Measurements from ENCODE around the gene MAP4K5. TPM values are rescaled to one million over a fixed set of nuclear protein-coding genes. Genes with fewer than 3 reads are reported as not detected.

The MAP4K5 gene
- total RNA-seq, 1 donor from 2014 or later, result 34.1 TPM

DNA sequence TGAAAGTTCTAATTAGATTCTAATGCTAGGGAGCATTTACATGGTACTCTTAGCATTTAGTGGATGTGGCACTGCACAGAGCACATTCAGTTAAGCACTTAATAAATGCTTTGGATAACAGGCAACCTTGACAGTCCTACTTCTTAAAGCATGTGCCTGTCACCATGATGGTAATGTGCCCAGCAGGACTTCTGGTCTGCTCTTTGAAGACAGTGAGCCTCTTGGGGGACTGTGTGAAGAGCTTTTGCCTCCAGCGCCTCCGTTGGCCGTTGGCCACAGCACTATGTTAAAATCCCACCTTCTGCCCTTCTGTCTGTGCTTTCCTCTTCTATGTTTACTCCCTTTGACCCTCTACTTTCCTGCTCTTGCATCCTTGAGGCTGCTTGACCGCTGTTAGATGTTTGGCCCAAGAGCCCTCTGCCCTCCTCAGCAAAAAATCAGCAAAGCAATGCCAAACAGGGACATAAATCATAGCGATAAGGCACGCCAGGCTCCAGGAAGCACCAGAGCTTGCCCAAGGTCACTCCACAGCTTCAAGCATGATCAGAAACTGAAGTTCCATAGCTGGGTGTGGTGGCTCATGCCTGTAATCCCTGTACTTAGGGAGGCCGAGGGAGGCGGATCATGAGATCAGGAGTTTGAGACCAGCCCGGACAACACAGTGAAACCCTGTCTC lies 144.0 kb downstream of the MAP4K5 start:
- H3K36me3 Mint-ChIP-seq (ENCODE audit: low read depth), result no peaks in the 10 kb centered on the region
- peaks cover 3% of the 10 kb centered on the region for H3K4me1 Mint-ChIP-seq
- H3K9me3 Mint-ChIP-seq, result no peaks in the 10 kb centered on the region
- no peaks in the 10 kb centered on the region for H3K27me3 Mint-ChIP-seq
- intact Hi-C loops (cut with micrococcal nuclease), result no loop called here
- H3K4me3 Mint-ChIP-seq, result no peak overlapping the region
- ChIA-PET CTCF (no interaction called here), POLR2A (no interaction called here)
- TF ChIP-seq, protein P1, sequence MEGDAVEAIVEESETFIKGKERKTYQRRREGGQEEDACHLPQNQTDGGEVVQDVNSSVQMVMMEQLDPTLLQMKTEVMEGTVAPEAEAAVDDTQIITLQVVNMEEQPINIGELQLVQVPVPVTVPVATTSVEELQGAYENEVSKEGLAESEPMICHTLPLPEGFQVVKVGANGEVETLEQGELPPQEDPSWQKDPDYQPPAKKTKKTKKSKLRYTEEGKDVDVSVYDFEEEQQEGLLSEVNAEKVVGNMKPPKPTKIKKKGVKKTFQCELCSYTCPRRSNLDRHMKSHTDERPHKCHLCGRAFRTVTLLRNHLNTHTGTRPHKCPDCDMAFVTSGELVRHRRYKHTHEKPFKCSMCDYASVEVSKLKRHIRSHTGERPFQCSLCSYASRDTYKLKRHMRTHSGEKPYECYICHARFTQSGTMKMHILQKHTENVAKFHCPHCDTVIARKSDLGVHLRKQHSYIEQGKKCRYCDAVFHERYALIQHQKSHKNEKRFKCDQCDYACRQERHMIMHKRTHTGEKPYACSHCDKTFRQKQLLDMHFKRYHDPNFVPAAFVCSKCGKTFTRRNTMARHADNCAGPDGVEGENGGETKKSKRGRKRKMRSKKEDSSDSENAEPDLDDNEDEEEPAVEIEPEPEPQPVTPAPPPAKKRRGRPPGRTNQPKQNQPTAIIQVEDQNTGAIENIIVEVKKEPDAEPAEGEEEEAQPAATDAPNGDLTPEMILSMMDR (IDR thresholded peaks at IDR 0.05), result no peak
- ATAC-seq (ENCODE audit: low read depth) (no peak), DNase-seq (no peak)
- H3K27ac Mint-ChIP-seq, result no peak overlapping the region

- Mint-ChIP-seq H3K36me3 (ENCODE audit: low read depth) (no peaks in the 10 kb centered on the region), H3K9me3 (no peaks in the 10 kb centered on the region), H3K4me3 (no peak overlapping the region), H3K27me3 (no peaks in the 10 kb centered on the region), H3K27ac (no peak overlapping the region), H3K4me1 (no peaks in the 10 kb centered on the region)
- no peak for DNase-seq
- ATAC-seq (ENCODE audit: low read depth), result no peak
- TF ChIP-seq, protein P1 (IDR thresholded peaks at IDR 0.05), result no peak
- CTCF ChIA-PET, result no interaction called here
- intact Hi-C loops (cut with micrococcal nuclease), result no loop called here
- POLR2A ChIA-PET, result interaction anchor here (0.7 kb wide), 1 partner anchor 9 kb away, joined by 5 read pairs; no protein-coding TSS in a partner anchor
Observed at GRCh38 chr14:50387548-50387947, 144.8 kb downstream of the MAP4K5 start.

GRCh38 chr14:50383618-50384225 lies 148.6 kb downstream of the MAP4K5 start:
- CTCF ChIA-PET, result no interaction called here

GRCh38 chr14:50381823-50382287 lies 150.5 kb downstream of the MAP4K5 start:
- no peak for DNase-seq
- H3K9me3 Mint-ChIP-seq, result no peaks in the 10 kb centered on the region
- ChIA-PET POLR2A (no interaction called here), CTCF (no interaction called here)
- intact Hi-C loops (cut with micrococcal nuclease), result no loop called here
- H3K4me1 Mint-ChIP-seq, result no peaks in the 10 kb centered on the region
- H3K27me3 Mint-ChIP-seq, result no peaks in the 10 kb centered on the region
- no peak for ATAC-seq (ENCODE audit: low read depth)
- no peaks in the 10 kb centered on the region for H3K36me3 Mint-ChIP-seq (ENCODE audit: low read depth)
- TF ChIP-seq, protein P1 (IDR thresholded peaks at IDR 0.05), result no peak
- H3K4me3 Mint-ChIP-seq, result no peak overlapping the region
- no peak overlapping the region for H3K27ac Mint-ChIP-seq

More at GRCh38 chr14:50383618-50384225, 148.6 kb downstream of the MAP4K5 start:
- H3K4me1 Mint-ChIP-seq, result no peaks in the 10 kb centered on the region
- DNase-seq, result no peak
- intact Hi-C loops (cut with micrococcal nuclease), result no loop called here
- H3K27me3 Mint-ChIP-seq, result no peaks in the 10 kb centered on the region
- H3K36me3 Mint-ChIP-seq (ENCODE audit: low read depth), result no peaks in the 10 kb centered on the region
- H3K9me3 Mint-ChIP-seq, result no peaks in the 10 kb centered on the region
- TF ChIP-seq, protein P1 (IDR thresholded peaks at IDR 0.05), result no peak
- ATAC-seq (ENCODE audit: low read depth), result no peak
- H3K4me3 Mint-ChIP-seq, result no peak overlapping the region
- H3K27ac Mint-ChIP-seq, result no peak overlapping the region
- POLR2A ChIA-PET, result no interaction called here

- Mint-ChIP-seq H3K9me3 (no peaks in the 10 kb centered on the region), H3K27me3 (no peaks in the 10 kb centered on the region), H3K4me1 (no peaks in the 10 kb centered on the region), H3K27ac (no peak overlapping the region), H3K36me3 (ENCODE audit: low read depth) (no peaks in the 10 kb centered on the region), H3K4me3 (no peak overlapping the region)
- no peak for ATAC-seq (ENCODE audit: low read depth)
- ChIA-PET POLR2A (no interaction called here), CTCF (no interaction called here)
- TF ChIP-seq, protein P1 (IDR thresholded peaks at IDR 0.05), result no peak
- intact Hi-C loops (cut with micrococcal nuclease), result no loop called here
- no peak for DNase-seq
Observed at GRCh38 chr14:50381008-50381407, 151.4 kb downstream of the MAP4K5 start.
